Ureter (tissue), 1 donor: ENCODE measurements around the gene IGSF21. TPM values are rescaled to one million over a fixed set of nuclear protein-coding genes. Genes with fewer than 3 reads are reported as not detected.
A peak's percentile ranks its signal among the peaks of the same experiment; 100 is the strongest.

Source experiments
- DNase-seq: peaks from one replicate; pipeline ENCODE4 v3.0.0-alpha.2; 2020; ENCODE audit warnings: low spot score
- total RNA-seq: library from RNA; stranded (reverse); gene quantifications from one replicate; pipeline ENCODE4 v1.2.4, GENCODE V29; 2023
- donor health status: DM: yes; HTN: yes; CAD: no.

IGSF21 gene
- total RNA-seq, 1 donor from 2014 or later, result 6.6 TPM

- DNase-seq, result no peak
These were observed 12.3 kb downstream of the IGSF21 start for GRCh38 chr1:18119771-18120377.

- DNase-seq, result no peak
These were observed 13.0 kb downstream of the IGSF21 start for GRCh38 chr1:18120638-18121037.

GRCh38 chr1:18121072-18121820 is 13.6 kb downstream of the IGSF21 start:
- DNase-seq, result no peak

- DNase-seq, result no peak
These were observed 15.9 kb downstream of the IGSF21 start for GRCh38 chr1:18123467-18123992.

GRCh38 chr1:18124977-18125376 is 17.4 kb downstream of the IGSF21 start:
- DNase-seq, result no peak

GRCh38 chr1:18126616-18127015 is 19.0 kb downstream of the IGSF21 start:
- no peak for DNase-seq

GRCh38 chr1:18128298-18128697 is 20.7 kb downstream of the IGSF21 start:
- no peak for DNase-seq

GRCh38 chr1:18130356-18130755 is 22.8 kb downstream of the IGSF21 start:
- no peak for DNase-seq

GRCh38 chr1:18132022-18132710 is 24.6 kb downstream of the IGSF21 start:
- no peak for DNase-seq

- DNase-seq, result peak; percentile 61
These were observed 25.3 kb downstream of the IGSF21 start for GRCh38 chr1:18132711-18133541.

- DNase-seq, result no peak
These were observed 26.9 kb downstream of the IGSF21 start for GRCh38 chr1:18134324-18135046.

GRCh38 chr1:18137759-18138345 is 30.3 kb downstream of the IGSF21 start:
- DNase-seq, result no peak

GRCh38 chr1:18139198-18139981 is 31.8 kb downstream of the IGSF21 start:
- no peak for DNase-seq

- no peak for DNase-seq
These were observed 32.8 kb downstream of the IGSF21 start for GRCh38 chr1:18140411-18140810.

GRCh38 chr1:18141661-18142060 is 34.1 kb downstream of the IGSF21 start:
- no peak for DNase-seq

GRCh38 chr1:18142471-18142870 is 34.9 kb downstream of the IGSF21 start:
- no peak for DNase-seq

GRCh38 chr1:18142969-18143368 is 35.4 kb downstream of the IGSF21 start:
- no peak for DNase-seq

GRCh38 chr1:18144062-18144461 is 36.5 kb downstream of the IGSF21 start:
- DNase-seq, result no peak

- DNase-seq, result no peak
These were observed 37.5 kb downstream of the IGSF21 start for GRCh38 chr1:18144916-18145647.
